Limb (tissue), 2 donors: ENCODE data around the gene RALGAPA2.

ENCODE experiments used
- DNase-seq, 2 donors: peaks; one replicate each; pipeline ENCODE4 v3.0.0-alpha.2; 2016; ENCODE audit errors: extremely low spot score in 2 of 2

The RALGAPA2 gene

GRCh38 chr20:20721489-20721888 lies 9.0 kb upstream of the RALGAPA2 start:
- no peak for DNase-seq

GRCh38 chr20:20720158-20720557 lies 7.7 kb upstream of the RALGAPA2 start:
- no peak for DNase-seq

GRCh38 chr20:20719411-20719810 lies 7.0 kb upstream of the RALGAPA2 start:
- DNase-seq = no peak

- DNase-seq = no peak
Observed at GRCh38 chr20:20713244-20713765, 861 bp upstream of the RALGAPA2 start.

- no peak for DNase-seq
Observed at GRCh38 chr20:20712004-20712473, 405 bp downstream of the RALGAPA2 start.

GRCh38 chr20:20711413-20711812 lies 1.0 kb downstream of the RALGAPA2 start:
- DNase-seq = no peak

- no peak for DNase-seq
Observed at GRCh38 chr20:20710443-20711315, 1.8 kb downstream of the RALGAPA2 start.

GRCh38 chr20:20709887-20710286 lies 2.6 kb downstream of the RALGAPA2 start:
- no peak for DNase-seq

GRCh38 chr20:20706285-20706684 lies 6.2 kb downstream of the RALGAPA2 start:
- no peak for DNase-seq

GRCh38 chr20:20702330-20703245 lies 9.9 kb downstream of the RALGAPA2 start:
- no peak for DNase-seq

GRCh38 chr20:20699917-20700316 lies 12.5 kb downstream of the RALGAPA2 start:
- DNase-seq = no peak

- DNase-seq = no peak
Observed at GRCh38 chr20:20699144-20699543, 13.3 kb downstream of the RALGAPA2 start.

GRCh38 chr20:20697325-20697845 lies 15.1 kb downstream of the RALGAPA2 start:
- DNase-seq = no peak

GRCh38 chr20:20695250-20695816 lies 17.1 kb downstream of the RALGAPA2 start:
- DNase-seq = no peak

GRCh38 chr20:20694591-20694990 lies 17.9 kb downstream of the RALGAPA2 start:
- DNase-seq = no peak

GRCh38 chr20:20692587-20692986 lies 19.9 kb downstream of the RALGAPA2 start:
- DNase-seq = no peak

- no peak for DNase-seq
Observed at GRCh38 chr20:20691477-20692235, 20.8 kb downstream of the RALGAPA2 start.

GRCh38 chr20:20690676-20691476 lies 21.6 kb downstream of the RALGAPA2 start:
- DNase-seq = no peak

GRCh38 chr20:20687319-20687718 lies 25.1 kb downstream of the RALGAPA2 start:
- DNase-seq = no peak

GRCh38 chr20:20685635-20686034 lies 26.8 kb downstream of the RALGAPA2 start:
- no peak for DNase-seq
